ENCODE measurements around the gene LTBP2.
A peak's percentile ranks its signal among the peaks of the same experiment; 100 is the strongest.

LTBP2 gene

GRCh38 chr14:74503938-74504335, 108.1 kb downstream of the LTBP2 start:
- no peak for TF ChIP-seq POLR2AphosphoS5 (IDR thresholded peaks at IDR 0.05; ENCODE audit: low read depth)
- TF ChIP-seq, protein P1, sequence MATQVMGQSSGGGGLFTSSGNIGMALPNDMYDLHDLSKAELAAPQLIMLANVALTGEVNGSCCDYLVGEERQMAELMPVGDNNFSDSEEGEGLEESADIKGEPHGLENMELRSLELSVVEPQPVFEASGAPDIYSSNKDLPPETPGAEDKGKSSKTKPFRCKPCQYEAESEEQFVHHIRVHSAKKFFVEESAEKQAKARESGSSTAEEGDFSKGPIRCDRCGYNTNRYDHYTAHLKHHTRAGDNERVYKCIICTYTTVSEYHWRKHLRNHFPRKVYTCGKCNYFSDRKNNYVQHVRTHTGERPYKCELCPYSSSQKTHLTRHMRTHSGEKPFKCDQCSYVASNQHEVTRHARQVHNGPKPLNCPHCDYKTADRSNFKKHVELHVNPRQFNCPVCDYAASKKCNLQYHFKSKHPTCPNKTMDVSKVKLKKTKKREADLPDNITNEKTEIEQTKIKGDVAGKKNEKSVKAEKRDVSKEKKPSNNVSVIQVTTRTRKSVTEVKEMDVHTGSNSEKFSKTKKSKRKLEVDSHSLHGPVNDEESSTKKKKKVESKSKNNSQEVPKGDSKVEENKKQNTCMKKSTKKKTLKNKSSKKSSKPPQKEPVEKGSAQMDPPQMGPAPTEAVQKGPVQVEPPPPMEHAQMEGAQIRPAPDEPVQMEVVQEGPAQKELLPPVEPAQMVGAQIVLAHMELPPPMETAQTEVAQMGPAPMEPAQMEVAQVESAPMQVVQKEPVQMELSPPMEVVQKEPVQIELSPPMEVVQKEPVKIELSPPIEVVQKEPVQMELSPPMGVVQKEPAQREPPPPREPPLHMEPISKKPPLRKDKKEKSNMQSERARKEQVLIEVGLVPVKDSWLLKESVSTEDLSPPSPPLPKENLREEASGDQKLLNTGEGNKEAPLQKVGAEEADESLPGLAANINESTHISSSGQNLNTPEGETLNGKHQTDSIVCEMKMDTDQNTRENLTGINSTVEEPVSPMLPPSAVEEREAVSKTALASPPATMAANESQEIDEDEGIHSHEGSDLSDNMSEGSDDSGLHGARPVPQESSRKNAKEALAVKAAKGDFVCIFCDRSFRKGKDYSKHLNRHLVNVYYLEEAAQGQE (IDR thresholded peaks at IDR 0.05; ENCODE audit: insufficient replicate concordance, low read depth), result no peak
- TF ChIP-seq, protein P2, sequence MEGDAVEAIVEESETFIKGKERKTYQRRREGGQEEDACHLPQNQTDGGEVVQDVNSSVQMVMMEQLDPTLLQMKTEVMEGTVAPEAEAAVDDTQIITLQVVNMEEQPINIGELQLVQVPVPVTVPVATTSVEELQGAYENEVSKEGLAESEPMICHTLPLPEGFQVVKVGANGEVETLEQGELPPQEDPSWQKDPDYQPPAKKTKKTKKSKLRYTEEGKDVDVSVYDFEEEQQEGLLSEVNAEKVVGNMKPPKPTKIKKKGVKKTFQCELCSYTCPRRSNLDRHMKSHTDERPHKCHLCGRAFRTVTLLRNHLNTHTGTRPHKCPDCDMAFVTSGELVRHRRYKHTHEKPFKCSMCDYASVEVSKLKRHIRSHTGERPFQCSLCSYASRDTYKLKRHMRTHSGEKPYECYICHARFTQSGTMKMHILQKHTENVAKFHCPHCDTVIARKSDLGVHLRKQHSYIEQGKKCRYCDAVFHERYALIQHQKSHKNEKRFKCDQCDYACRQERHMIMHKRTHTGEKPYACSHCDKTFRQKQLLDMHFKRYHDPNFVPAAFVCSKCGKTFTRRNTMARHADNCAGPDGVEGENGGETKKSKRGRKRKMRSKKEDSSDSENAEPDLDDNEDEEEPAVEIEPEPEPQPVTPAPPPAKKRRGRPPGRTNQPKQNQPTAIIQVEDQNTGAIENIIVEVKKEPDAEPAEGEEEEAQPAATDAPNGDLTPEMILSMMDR (IDR thresholded peaks at IDR 0.05; ENCODE audit: insufficient read depth, low read length), result no peak
- Histone ChIP-seq H3K27ac (replicated peaks) (no peak overlapping the region), H3K4me3 (replicated peaks; ENCODE audit: insufficient read depth, low read length) (no peak overlapping the region), H3K27me3 (ENCODE audit: insufficient read depth, poor library complexity, severe bottlenecking) (no peaks in the 10 kb centered on the region)
- DNase-seq (ENCODE audit: low read depth in 1 of 2, low spot score in 1 of 2), result no peak

DNA sequence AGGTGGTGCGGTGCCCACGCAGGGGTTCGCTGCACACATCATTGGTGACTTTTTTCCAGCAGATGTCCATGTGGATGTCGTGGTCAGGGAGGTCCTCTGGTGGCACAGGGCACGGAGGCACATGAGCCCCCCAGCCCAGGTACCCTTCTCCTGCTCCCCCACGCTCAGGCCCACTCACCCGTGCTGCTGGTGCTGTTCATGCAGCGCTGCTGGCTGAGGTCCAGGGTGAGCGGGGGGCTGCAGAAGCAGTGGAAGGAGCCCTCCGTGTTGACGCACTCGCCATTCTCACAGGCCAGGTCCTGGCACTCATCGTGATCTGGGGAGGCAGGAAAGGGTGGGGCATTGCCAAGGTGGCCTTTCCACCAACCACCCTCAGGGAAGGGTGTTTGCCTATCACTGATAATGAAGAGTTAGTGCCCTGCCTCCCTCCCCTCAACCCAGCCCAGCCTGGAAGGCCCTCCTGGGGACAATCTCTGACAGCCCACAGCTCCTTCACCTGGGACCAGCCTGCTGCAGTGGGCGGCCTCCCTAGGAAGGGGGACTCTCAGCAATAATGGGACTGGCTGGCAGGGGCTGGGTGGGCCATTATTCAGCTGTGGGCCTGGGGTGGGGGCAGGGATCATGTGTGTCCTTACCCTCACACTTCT, 108.6 kb downstream of the LTBP2 start:
- Histone ChIP-seq H3K27me3 (ENCODE audit: insufficient read depth, poor library complexity, severe bottlenecking) (no peaks in the 10 kb centered on the region), H3K27ac (replicated peaks) (no peak overlapping the region), H3K4me3 (replicated peaks; ENCODE audit: insufficient read depth, low read length) (no peak overlapping the region)
- TF ChIP-seq GABPA (IDR thresholded peaks at IDR 0.05; ENCODE audit: low read depth) (no peak), POLR2AphosphoS5 (IDR thresholded peaks at IDR 0.05; ENCODE audit: low read depth) (no peak), SPI1 (IDR thresholded peaks at IDR 0.05; ENCODE audit: borderline replicate concordance, low read depth) (no peak)
- TF ChIP-seq, protein P2 (IDR thresholded peaks at IDR 0.05; ENCODE audit: insufficient read depth, low read length), result no peak
- TF ChIP-seq, protein P1 (IDR thresholded peaks at IDR 0.05; ENCODE audit: insufficient replicate concordance, low read depth), result no peak
- DNase-seq (ENCODE audit: low read depth in 1 of 2, low spot score in 1 of 2), result no peak

- no peak overlapping the region for H3K4me3 ChIP-seq (replicated peaks; ENCODE audit: insufficient read depth, low read length)
- H3K27me3 ChIP-seq (ENCODE audit: insufficient read depth, poor library complexity, severe bottlenecking), result no peaks in the 10 kb centered on the region
- H3K27ac ChIP-seq (replicated peaks), result no peak overlapping the region
- peak in 1 of 2 experiments; percentile 21 for DNase-seq (ENCODE audit: low read depth in 1 of 2, low spot score in 1 of 2)
- no peak for TF ChIP-seq SPI1 (IDR thresholded peaks at IDR 0.05; ENCODE audit: borderline replicate concordance, low read depth)
- TF ChIP-seq, protein P2 (IDR thresholded peaks at IDR 0.05; ENCODE audit: insufficient read depth, low read length), result peak; percentile 36
Observed at GRCh38 chr14:74502236-74503019, 109.6 kb downstream of the LTBP2 start.
